Adipocyte (in vitro differentiated cells): ENCODE results near the gene HELZ.

ENCODE experiments used
- DNase-seq: peaks from one replicate; pipeline ENCODE4 v3.0.0-alpha.2; 2015; ENCODE audit warnings: low read depth
- H3K27me3 ChIP-seq: replicated peaks from 2 replicates; pipeline ENCODE4 v1.7.0; 2013; ENCODE audit warnings: mild to moderate bottlenecking, low read length, moderate library complexity; ENCODE audit not compliant: control insufficient read depth, insufficient read depth
- H3K36me3 ChIP-seq: 2 replicates; pipeline ENCODE4 v1.7.0; 2013; ENCODE audit warnings: low read length, mild to moderate bottlenecking, moderate library complexity; ENCODE audit not compliant: control insufficient read depth, insufficient read depth, severe bottlenecking
- H3K4me1 ChIP-seq: 2 replicates; pipeline ENCODE4 v1.7.0; 2013; ENCODE audit warnings: mild to moderate bottlenecking, low read length, moderate library complexity; ENCODE audit not compliant: control insufficient read depth, insufficient read depth
- H3K4me3 ChIP-seq: 2 replicates; pipeline ENCODE4 v1.7.0; 2013; ENCODE audit warnings: mild to moderate bottlenecking, low read length, moderate library complexity
- H3K9ac ChIP-seq: 2 replicates; pipeline ENCODE4 v1.7.0; 2013; ENCODE audit warnings: mild to moderate bottlenecking, low read length, moderate library complexity
- H3K9me3 ChIP-seq: 2 replicates; pipeline ENCODE4 v1.7.0; 2013; ENCODE audit warnings: mild to moderate bottlenecking, low read length, moderate library complexity; ENCODE audit not compliant: control insufficient read depth

Gene HELZ

GRCh38 chr17:67021743-67022450 lies 223.1 kb downstream of the HELZ start:
- DNase-seq: no peak
- no peak overlapping the region for H3K4me3 ChIP-seq
- H3K36me3 ChIP-seq: no peaks in the 10 kb centered on the region
- no peak overlapping the region for H3K9ac ChIP-seq
- no peaks in the 10 kb centered on the region for H3K4me1 ChIP-seq
- no peaks in the 10 kb centered on the region for H3K9me3 ChIP-seq
- H3K27me3 ChIP-seq: peaks cover 44% of the 10 kb centered on the region

DNA sequence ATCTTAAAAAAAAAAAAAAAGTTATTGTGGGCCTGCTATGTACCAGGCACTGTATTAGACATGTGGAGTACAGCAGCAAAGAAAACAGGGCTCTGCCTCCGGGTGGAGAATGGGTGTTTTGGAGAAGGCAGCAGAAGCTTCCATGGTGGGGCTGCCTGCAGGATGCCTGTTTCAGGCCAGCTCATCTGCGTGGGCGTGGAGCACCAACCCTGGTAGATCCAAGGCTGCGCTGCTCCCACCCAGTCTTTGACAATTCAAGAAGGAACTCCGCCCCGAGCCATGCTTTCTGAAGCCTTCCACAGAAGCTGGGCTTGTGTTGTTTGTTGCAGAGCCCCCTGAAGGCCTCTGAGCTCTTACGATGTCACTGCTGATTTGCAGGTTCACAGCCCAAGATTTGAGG lies 223.8 kb downstream of the HELZ start:
- Histone ChIP-seq H3K4me3 (no peak overlapping the region), H3K36me3 (no peaks in the 10 kb centered on the region), H3K27me3 (peaks cover 51% of the 10 kb centered on the region), H3K4me1 (no peaks in the 10 kb centered on the region), H3K9ac (no peak overlapping the region), H3K9me3 (no peaks in the 10 kb centered on the region)
- no peak for DNase-seq
